GM19372 (cell line): Measurements from ENCODE around the gene HAUS8.

Experiments used
- ATAC-seq: cut with Tn5 transposase; IDR thresholded peaks from one replicate; pipeline ENCODE4 v1.9.1; 2021; ENCODE audit warnings: mild to moderate bottlenecking, low read depth, moderate library complexity; ENCODE audit not compliant: unreplicated experiment

HAUS8 gene

GRCh38 chr19:17076543-17076991 lies 1.3 kb upstream of the HAUS8 start:
- no peak for ATAC-seq

- ATAC-seq: no peak
These were observed 751 bp upstream of the HAUS8 start for GRCh38 chr19:17075864-17076542.

- ATAC-seq: no peak
These were observed 618 bp downstream of the HAUS8 start for GRCh38 chr19:17074634-17075034.

GRCh38 chr19:17073869-17074633 lies 1.2 kb downstream of the HAUS8 start:
- ATAC-seq: no peak

GRCh38 chr19:17070912-17071311 lies 4.3 kb downstream of the HAUS8 start:
- ATAC-seq: no peak

GRCh38 chr19:17070421-17070820 lies 4.8 kb downstream of the HAUS8 start:
- ATAC-seq: no peak

- ATAC-seq: no peak
These were observed 6.1 kb downstream of the HAUS8 start for GRCh38 chr19:17069193-17069592.

GRCh38 chr19:17063428-17063827 lies 11.8 kb downstream of the HAUS8 start:
- ATAC-seq: no peak

- ATAC-seq: no peak
These were observed 13.6 kb downstream of the HAUS8 start for GRCh38 chr19:17061691-17062090.

GRCh38 chr19:17061205-17061604 lies 14.0 kb downstream of the HAUS8 start:
- no peak for ATAC-seq

GRCh38 chr19:17060802-17061201 lies 14.4 kb downstream of the HAUS8 start:
- no peak for ATAC-seq

- ATAC-seq: no peak
These were observed 17.0 kb downstream of the HAUS8 start for GRCh38 chr19:17058236-17058635.

- ATAC-seq: no peak
These were observed 19.6 kb downstream of the HAUS8 start for GRCh38 chr19:17055636-17056035.

GRCh38 chr19:17054746-17055145 lies 20.5 kb downstream of the HAUS8 start:
- no peak for ATAC-seq

- ATAC-seq: no peak
These were observed 22.8 kb downstream of the HAUS8 start for GRCh38 chr19:17052439-17052838.

GRCh38 chr19:17049711-17050280 lies 25.5 kb downstream of the HAUS8 start:
- ATAC-seq: no peak

GRCh38 chr19:17048885-17049453 lies 26.3 kb downstream of the HAUS8 start:
- ATAC-seq: no peak

- no peak for ATAC-seq
These were observed 29.2 kb downstream of the HAUS8 start for GRCh38 chr19:17045907-17046502.

GRCh38 chr19:17043744-17044143 lies 31.5 kb downstream of the HAUS8 start:
- ATAC-seq: no peak

- ATAC-seq: no peak
These were observed 33.3 kb downstream of the HAUS8 start for GRCh38 chr19:17041976-17042375.

- no peak for ATAC-seq
These were observed 37.2 kb downstream of the HAUS8 start for GRCh38 chr19:17037966-17038500.
